Neuronal stem cell (in vitro differentiated cells): ENCODE measurements around the gene SLBP.
"Not testable (repeated sequence)": the region's sequence is repeated elsewhere in the genome, so short reads cannot be mapped to it uniquely, and the experiment has no call there.

ENCODE experiments used
- DNase-seq: peaks from one replicate; pipeline ENCODE4 v3.0.0-alpha.2; 2013; ENCODE audit warnings: low spot score
- H2AFZ ChIP-seq: one replicate; pipeline ENCODE4 v1.6.1; 2013; ENCODE audit warnings: mild to moderate bottlenecking, low read length, inconsistent platforms
- H2AK5ac ChIP-seq: 2 replicates; pipeline ENCODE4 v1.6.1; 2013; ENCODE audit warnings: low read depth, mild to moderate bottlenecking, inconsistent platforms, low read length, moderate library complexity, mixed read lengths
- H2BK120ac ChIP-seq: 2 replicates; pipeline ENCODE4 v1.6.1; 2013; ENCODE audit warnings: low read depth, mild to moderate bottlenecking, inconsistent platforms, low read length, moderate library complexity, mixed read lengths
- H2BK12ac ChIP-seq: one replicate; pipeline ENCODE4 v1.6.1; 2013; ENCODE audit warnings: low read length, inconsistent platforms
- H2BK15ac ChIP-seq: 2 replicates; pipeline ENCODE4 v1.6.1; 2013; ENCODE audit warnings: mild to moderate bottlenecking, low read length, inconsistent platforms, mixed read lengths
- H2BK5ac ChIP-seq: one replicate; pipeline ENCODE4 v1.6.1; 2013; ENCODE audit warnings: inconsistent platforms, mild to moderate bottlenecking, low read length, moderate library complexity
- H3K14ac ChIP-seq: one replicate; pipeline ENCODE4 v1.6.1; 2013; ENCODE audit warnings: low read length, inconsistent platforms
- H3K18ac ChIP-seq: 2 replicates; pipeline ENCODE4 v1.6.1; 2013; ENCODE audit warnings: low read length, inconsistent platforms
- H3K23ac ChIP-seq: 2 replicates; pipeline ENCODE4 v1.6.1; 2013; ENCODE audit warnings: low read depth, mild to moderate bottlenecking, mixed read lengths, low read length, inconsistent platforms; ENCODE audit not compliant: poor library complexity
- H3K27ac ChIP-seq: replicated peaks from 3 replicates; pipeline ENCODE4 v1.5.1; 2013; ENCODE audit warnings: low read length, inconsistent platforms
- H3K27me3 ChIP-seq, 3 experiments: 2 replicates each; pipeline ENCODE4 v1.6.1; 2013; ENCODE audit warnings: low read length in 3 of 3, mild to moderate bottlenecking in 2 of 3, inconsistent platforms in 1 of 3, low read depth in 1 of 3, mixed read lengths in 1 of 3, moderate library complexity in 1 of 3; ENCODE audit not compliant: control insufficient read depth in 3 of 3, insufficient read depth in 3 of 3
- H3K36me3 ChIP-seq, 2 donors: replicated peaks in 1 of 2; 2 replicates each; pipeline ENCODE4 v1.6.1; 2013; ENCODE audit warnings: low read length in 2 of 2; ENCODE audit not compliant: control insufficient read depth in 2 of 2, insufficient read depth in 2 of 2
- H3K4ac ChIP-seq: 2 replicates; pipeline ENCODE4 v1.6.1; 2013; ENCODE audit warnings: inconsistent platforms, mild to moderate bottlenecking, low read length, moderate library complexity
- H3K4me1 ChIP-seq, 2 donors: 1 replicate in 1 of 2; 2 replicates in 1 of 2; pipeline ENCODE4 v1.6.1; 2013; ENCODE audit warnings: low read length in 2 of 2, low read depth in 1 of 2; ENCODE audit not compliant: control insufficient read depth in 2 of 2, insufficient read depth in 1 of 2
- H3K4me2 ChIP-seq: one replicate; pipeline ENCODE4 v1.6.1; 2013; ENCODE audit warnings: mild to moderate bottlenecking, low read length, inconsistent platforms; ENCODE audit not compliant: insufficient read depth, poor library complexity, severe bottlenecking
- H3K4me3 ChIP-seq, 2 donors: 2 replicates each; pipeline ENCODE4 v1.5.1; 2013; ENCODE audit warnings: low read length in 2 of 2, mild to moderate bottlenecking in 2 of 2, inconsistent platforms in 1 of 2, moderate library complexity in 1 of 2
- H3K79me1 ChIP-seq: one replicate; pipeline ENCODE4 v1.6.1; 2013; ENCODE audit warnings: low read depth, mild to moderate bottlenecking, inconsistent platforms, low read length, moderate library complexity
- H3K9ac ChIP-seq: one replicate; pipeline ENCODE4 v1.6.1; 2013; ENCODE audit warnings: mild to moderate bottlenecking, low read depth, low read length, inconsistent platforms; ENCODE audit not compliant: poor library complexity
- H3K9me3 ChIP-seq, 2 donors: replicated peaks in 1 of 2; 2 replicates each; pipeline versions ENCODE3 to v1.6.1; 2013; ENCODE audit warnings: low read length in 2 of 2, mild to moderate bottlenecking in 2 of 2, inconsistent platforms in 1 of 2, low read depth in 1 of 2, mixed read lengths in 1 of 2, moderate library complexity in 1 of 2; ENCODE audit not compliant: control insufficient read depth in 2 of 2, insufficient read depth in 1 of 2
- H4K8ac ChIP-seq: one replicate; pipeline ENCODE4 v1.6.1; 2013; ENCODE audit warnings: low read depth, mild to moderate bottlenecking, inconsistent platforms, low read length, moderate library complexity
- H4K91ac ChIP-seq: one replicate; pipeline ENCODE4 v1.6.1; 2013; ENCODE audit warnings: low read length, low read depth, mild to moderate bottlenecking, inconsistent platforms; ENCODE audit not compliant: poor library complexity
- whole genome bisulfite sequencing, 2 donors: extraction: QIAGEN DNeasy Blood & Tissue Kit; methylation state at CpG; one replicate each; pipeline ENCODE4 v1.1.7; 2013; ENCODE audit warnings: missing lambda C conversion rate in 2 of 2, mixed read lengths in 1 of 2; ENCODE audit not compliant: insufficient read length in 2 of 2, insufficient replicate concordance in 1 of 2; ENCODE audit errors: extremely low coverage in 2 of 2; 5-methylcytosine and 5-hydroxymethylcytosine counted together

SLBP gene

DNA sequence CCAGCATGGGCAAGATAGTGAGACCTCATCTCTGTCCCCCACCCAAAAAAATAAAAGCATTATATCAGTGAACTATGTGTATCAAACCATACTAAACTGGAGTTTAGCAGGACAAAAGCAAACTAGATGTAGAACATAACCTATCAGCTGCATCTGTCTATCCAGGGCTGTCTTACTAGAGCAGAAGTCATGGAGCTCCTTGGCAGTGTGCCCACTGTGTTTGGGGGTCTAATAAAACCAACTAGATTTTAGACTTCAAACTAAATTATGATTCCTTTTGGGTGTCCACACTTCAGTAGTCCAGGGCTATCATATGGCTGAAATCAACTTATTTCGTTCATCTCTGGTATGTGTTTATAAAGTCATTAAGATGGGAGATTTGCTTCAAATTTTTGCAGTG lies 8.3 kb downstream of the SLBP start:
- Histone ChIP-seq H3K4me3 (no peak overlapping the region), H2BK12ac (no peak overlapping the region), H2BK120ac (no peak overlapping the region), H2BK15ac (no peak overlapping the region), H3K18ac (no peak overlapping the region), H3K4me2 (no peak overlapping the region), H3K9me3 (no peaks in the 10 kb centered on the region), H3K79me1 (peaks cover 2% of the 10 kb centered on the region), H2BK5ac (no peak overlapping the region), H2AK5ac (no peak overlapping the region), H3K4me1 (no peaks in the 10 kb centered on the region), H3K14ac (no peak overlapping the region), H4K8ac (no peak overlapping the region), H3K36me3 (peaks cover 21 to 92% of the 10 kb centered on the region in 2 donors), H2AFZ (no peak overlapping the region), H3K4ac (no peak overlapping the region), H3K23ac (no peak overlapping the region), H3K27ac (no peak overlapping the region), H3K9ac (no peak overlapping the region), H4K91ac (no peak overlapping the region), H3K27me3 (no peaks in the 10 kb centered on the region)
- WGBS, 2 donors: no CpG with 5 or more reads among the region's 1 CpG
- DNase-seq: no peak

DNA sequence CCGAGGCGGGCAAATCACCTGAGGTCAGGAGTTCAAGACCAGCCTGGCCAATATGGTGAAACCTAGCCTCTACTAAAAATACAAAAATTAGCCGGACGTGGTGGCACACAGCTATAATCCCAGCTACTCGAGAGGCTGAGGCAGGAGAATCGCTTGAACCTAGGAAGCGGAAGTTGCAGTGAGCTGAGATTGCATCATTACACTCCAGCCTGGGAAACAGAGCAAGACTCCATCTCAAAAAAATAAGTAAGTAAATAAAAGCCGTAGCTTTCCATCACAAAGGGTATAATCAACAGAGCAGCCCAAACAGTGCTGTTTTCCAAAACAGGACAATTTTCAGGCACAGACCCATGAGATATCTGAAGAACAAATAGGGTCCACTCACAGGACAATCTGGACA lies 10.4 kb downstream of the SLBP start:
- H3K14ac ChIP-seq, DNase-seq, H3K9me3 ChIP-seq, H3K27me3 ChIP-seq, H3K4me1 ChIP-seq, H2BK12ac ChIP-seq, H3K4me2 ChIP-seq, H3K23ac ChIP-seq, H4K91ac ChIP-seq, H3K4me3 ChIP-seq, H3K4ac ChIP-seq, H2BK5ac ChIP-seq, H2BK120ac ChIP-seq, H3K79me1 ChIP-seq, H4K8ac ChIP-seq, H3K9ac ChIP-seq, H2AK5ac ChIP-seq, H3K27ac ChIP-seq, H2AFZ ChIP-seq, H3K18ac ChIP-seq, H2BK15ac ChIP-seq: not testable (repeated sequence)
- no CpG with 5 or more reads among the region's 8 CpGs for WGBS, 2 donors
- peaks cover 32 to 99% of the 10 kb centered on the region in 2 donors for H3K36me3 ChIP-seq

DNA sequence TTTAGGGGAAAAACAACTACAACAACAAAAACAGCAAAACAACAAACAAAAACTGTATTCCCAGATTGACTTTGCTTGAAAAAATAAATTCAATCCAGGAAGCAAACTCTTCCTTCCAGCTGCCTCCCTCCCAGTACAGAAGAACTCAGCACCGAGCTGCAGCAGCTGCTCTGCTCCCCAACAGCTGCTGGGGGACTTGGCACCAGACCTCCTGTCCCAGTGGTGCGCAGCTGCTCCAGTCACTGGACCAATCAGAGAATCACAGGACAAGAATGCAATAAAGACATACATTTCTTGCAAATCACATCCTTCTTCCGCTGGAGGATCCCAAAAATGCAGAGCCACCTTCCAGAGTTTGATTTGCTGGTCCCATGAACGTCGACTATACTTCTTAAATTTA lies 16.2 kb downstream of the SLBP start:
- Histone ChIP-seq H3K9me3 (no peaks in the 10 kb centered on the region), H3K23ac (no peak overlapping the region), H3K4me1 (no peaks in the 10 kb centered on the region), H2BK12ac (no peak overlapping the region), H3K18ac (no peak overlapping the region), H2BK5ac (no peak overlapping the region), H3K36me3 (peaks cover 47 to 99% of the 10 kb centered on the region in 2 donors), H2BK120ac (no peak overlapping the region), H3K4me3 (no peak overlapping the region), H3K4me2 (no peak overlapping the region), H3K4ac (no peak overlapping the region), H3K14ac (no peak overlapping the region), H2AK5ac (no peak overlapping the region), H2AFZ (no peak overlapping the region), H3K27ac (no peak overlapping the region), H2BK15ac (no peak overlapping the region), H4K91ac (no peak overlapping the region), H4K8ac (no peak overlapping the region), H3K9ac (no peak overlapping the region), H3K79me1 (no peaks in the 10 kb centered on the region), H3K27me3 (no peaks in the 10 kb centered on the region)
- WGBS, 2 donors: no CpG with 5 or more reads among the region's 5 CpGs
- no peak for DNase-seq

DNA sequence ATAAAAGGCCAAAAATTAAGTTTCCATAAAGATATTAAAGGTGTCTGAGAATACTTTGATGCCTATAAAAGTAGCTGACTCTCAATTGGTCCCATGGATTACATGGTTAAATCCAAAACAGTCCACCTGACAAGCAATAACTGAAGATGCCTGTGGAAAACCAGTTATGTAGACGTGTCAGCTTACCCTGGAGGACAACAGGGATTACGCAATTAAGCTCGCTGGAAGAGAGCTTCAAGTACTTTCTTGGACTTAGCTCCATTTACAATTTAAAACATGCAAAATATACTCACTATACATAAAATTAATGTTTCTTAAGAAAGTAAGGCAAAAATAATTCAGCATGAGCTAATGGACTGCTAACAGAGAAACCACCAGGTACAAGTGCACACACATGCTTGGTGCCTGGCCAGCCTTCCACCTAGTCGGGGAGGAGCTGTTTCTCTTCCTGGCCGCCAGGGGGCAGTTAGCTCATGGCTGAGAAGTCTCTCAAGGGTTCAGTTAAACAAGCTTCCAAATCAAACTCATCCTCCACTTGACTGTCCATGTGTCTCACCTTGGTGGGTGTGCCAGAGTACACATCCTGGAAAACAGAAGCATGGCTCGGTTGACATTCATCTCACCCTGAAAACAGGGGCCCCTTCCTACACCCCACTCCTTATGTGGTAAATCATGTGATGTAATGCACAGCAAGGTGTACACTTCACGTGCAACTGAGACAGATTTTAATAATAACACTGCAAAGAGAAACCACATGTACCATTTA lies 18.8 kb downstream of the SLBP start:
- H3K79me1 ChIP-seq: no peaks in the 10 kb centered on the region
- H3K27ac ChIP-seq: no peak overlapping the region
- H3K4me3 ChIP-seq: no peak overlapping the region
- H3K4me1 ChIP-seq: no peaks in the 10 kb centered on the region
- H2AK5ac ChIP-seq: no peak overlapping the region
- H3K18ac ChIP-seq: no peak overlapping the region
- H4K91ac ChIP-seq: no peak overlapping the region
- H2BK12ac ChIP-seq: no peak overlapping the region
- H3K36me3 ChIP-seq: peaks cover 44 to 81% of the 10 kb centered on the region in 2 donors
- no CpG with 5 or more reads among the region's 7 CpGs for WGBS, 2 donors
- no peak overlapping the region for H2AFZ ChIP-seq
- H2BK120ac ChIP-seq: no peak overlapping the region
- no peak overlapping the region for H2BK5ac ChIP-seq
- H3K9me3 ChIP-seq: no peaks in the 10 kb centered on the region
- H3K4ac ChIP-seq: no peak overlapping the region
- H2BK15ac ChIP-seq: no peak overlapping the region
- H3K9ac ChIP-seq: no peak overlapping the region
- H4K8ac ChIP-seq: no peak overlapping the region
- H3K14ac ChIP-seq: no peak overlapping the region
- H3K23ac ChIP-seq: no peak overlapping the region
- peak; percentile 67 for DNase-seq
- H3K27me3 ChIP-seq: no peaks in the 10 kb centered on the region
- no peak overlapping the region for H3K4me2 ChIP-seq
